NCI-H526 treated with DMSO at 0.1 percent for 48 hours (cell line): Measurements from ENCODE around the gene PCDHGB6.
"Not testable (repeated sequence)": the region's sequence is repeated elsewhere in the genome, so short reads cannot be mapped to it uniquely, and the experiment has no call there.

ENCODE experiments used
- DNase-seq: peaks from one replicate; lab custom pipeline; 2025; lab: John Stamatoyannopoulos, UW

PCDHGB6 gene

GRCh38 chr5:141407790-141408505, at the start of gene PCDHGB6:
Gene PCDHGB6, plus strand, starts transcription at chr5:141408021. Its CDS starts 182 bp downstream, at chr5:141408203.
- not testable (repeated sequence) for DNase-seq

GRCh38 chr5:141359790-141360426, 47.9 kb upstream of the PCDHGB6 start, which contains the start of gene PCDHGB2:
Gene PCDHGB2, plus strand, starts transcription at chr5:141359994. Its CDS starts 142 bp downstream, at chr5:141360136.
- DNase-seq, result no peak

DNA sequence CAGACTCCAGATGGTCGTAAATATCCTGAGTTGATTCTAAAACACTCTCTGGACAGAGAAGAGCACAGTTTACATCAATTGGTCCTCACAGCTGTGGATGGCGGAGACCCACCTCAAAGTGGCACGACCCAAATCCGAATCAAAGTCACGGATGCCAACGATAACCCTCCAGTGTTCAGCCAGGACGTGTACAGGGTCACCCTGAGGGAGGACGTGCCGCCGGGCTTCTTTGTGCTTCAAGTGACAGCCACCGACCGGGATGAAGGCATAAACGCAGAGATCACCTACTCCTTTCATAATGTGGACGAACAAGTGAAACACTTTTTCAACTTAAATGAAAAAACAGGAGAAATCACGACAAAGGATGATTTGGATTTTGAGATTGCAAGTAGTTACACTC, 47.1 kb upstream of the PCDHGB6 start:
- no peak for DNase-seq

- no peak for DNase-seq
Measured at GRCh38 chr5:141362719-141363118, 45.1 kb upstream of the PCDHGB6 start.

DNA sequence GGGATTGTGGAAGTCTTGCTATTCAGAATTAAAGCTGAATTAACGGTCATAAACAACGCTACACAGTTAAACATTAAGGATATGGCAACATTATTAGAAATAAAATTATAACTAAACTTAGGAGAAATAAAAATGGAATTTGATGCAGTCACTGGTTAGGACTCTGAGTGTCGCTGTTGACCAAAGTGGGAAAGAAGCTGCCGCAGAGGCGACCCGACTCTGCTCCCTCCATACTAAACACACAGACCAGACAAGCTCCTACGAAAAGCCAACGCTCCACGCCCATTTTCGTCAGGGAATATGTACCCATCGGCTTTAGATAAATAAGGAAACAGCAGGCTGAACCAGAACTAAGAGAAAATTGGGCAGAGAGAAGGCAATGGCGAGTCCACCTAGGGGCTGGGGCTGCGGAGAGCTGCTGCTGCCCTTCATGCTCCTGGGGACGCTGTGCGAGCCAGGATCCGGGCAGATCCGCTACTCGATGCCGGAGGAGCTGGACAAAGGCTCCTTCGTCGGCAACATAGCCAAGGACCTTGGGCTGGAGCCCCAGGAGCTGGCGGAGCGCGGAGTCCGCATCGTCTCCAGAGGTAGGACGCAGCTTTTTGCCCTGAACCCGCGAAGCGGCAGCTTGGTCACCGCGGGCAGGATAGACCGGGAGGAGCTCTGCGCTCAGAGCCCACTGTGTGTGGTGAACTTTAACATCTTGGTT, 43.7 kb upstream of the PCDHGB6 start, which contains the start of gene PCDHGA5:
PCDHGA5 (plus strand) TSS at position 211 of the 709 bp plus-strand sequence; CDS start at position 380, 169 bp downstream.
- no peak for DNase-seq

DNA sequence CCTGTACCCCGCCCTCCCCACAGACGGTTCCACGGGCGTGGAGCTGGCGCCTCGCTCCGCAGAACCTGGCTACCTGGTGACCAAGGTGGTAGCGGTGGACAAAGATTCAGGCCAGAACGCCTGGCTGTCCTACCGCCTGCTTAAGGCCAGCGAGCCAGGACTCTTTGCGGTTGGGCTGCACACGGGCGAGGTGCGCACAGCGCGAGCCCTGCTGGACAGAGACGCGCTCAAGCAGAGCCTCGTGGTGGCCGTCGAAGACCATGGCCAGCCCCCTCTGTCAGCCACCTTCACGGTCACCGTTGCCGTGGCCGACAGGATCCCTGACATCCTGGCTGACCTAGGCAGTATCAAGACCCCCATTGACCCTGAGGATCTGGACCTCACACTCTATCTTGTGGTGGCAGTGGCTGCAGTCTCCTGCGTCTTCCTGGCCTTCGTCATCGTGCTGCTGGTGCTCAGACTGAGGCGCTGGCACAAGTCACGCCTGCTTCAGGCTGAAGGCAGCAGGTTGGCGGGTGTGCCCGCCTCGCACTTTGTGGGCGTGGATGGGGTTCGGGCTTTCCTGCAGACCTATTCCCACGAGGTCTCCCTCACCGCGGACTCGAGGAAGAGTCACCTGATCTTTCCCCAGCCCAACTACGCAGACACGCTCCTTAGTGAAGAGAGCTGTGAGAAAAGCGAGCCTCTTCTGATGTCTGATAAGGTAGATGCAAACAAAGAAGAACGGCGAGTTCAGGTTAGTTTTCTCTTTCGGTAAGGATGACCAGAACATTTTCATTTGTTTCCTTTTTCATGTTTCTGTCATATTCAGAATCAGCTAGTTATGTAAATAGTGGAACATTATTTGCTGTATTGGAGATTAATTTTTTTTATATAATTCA, 41.6 kb upstream of the PCDHGB6 start:
- DNase-seq, result no peak

- DNase-seq, result no peak
Measured at GRCh38 chr5:141369994-141370848, 37.6 kb upstream of the PCDHGB6 start, which contains the start of gene PCDHGB3. Gene PCDHGB3, plus strand, starts transcription at chr5:141370242. Its CDS starts 153 bp downstream, at chr5:141370395.

- no peak for DNase-seq
Measured at GRCh38 chr5:141371572-141372475, 36.0 kb upstream of the PCDHGB6 start.

GRCh38 chr5:141373673-141374317, 34.0 kb upstream of the PCDHGB6 start, which contains the start of gene PCDHGA6:
Gene PCDHGA6, plus strand, starts transcription at chr5:141373891. Its CDS starts 193 bp downstream, at chr5:141374084.
- DNase-seq, result no peak

DNA sequence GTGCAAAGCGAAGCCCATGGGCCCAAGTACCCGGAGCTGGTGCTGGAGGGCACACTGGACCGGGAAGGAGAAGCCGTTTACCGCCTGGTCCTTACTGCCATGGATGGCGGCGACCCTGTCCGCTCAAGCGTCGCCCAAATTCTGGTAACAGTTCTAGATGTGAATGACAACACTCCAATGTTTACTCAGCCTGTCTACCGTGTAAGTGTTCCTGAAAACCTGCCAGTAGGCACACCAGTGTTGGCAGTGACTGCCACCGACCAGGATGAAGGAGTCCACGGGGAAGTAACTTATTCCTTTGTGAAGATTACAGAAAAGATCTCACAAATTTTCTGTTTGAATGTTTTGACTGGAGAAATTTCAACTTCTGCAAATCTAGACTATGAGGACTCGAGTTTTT, 33.2 kb upstream of the PCDHGB6 start:
- DNase-seq, result no peak

DNA sequence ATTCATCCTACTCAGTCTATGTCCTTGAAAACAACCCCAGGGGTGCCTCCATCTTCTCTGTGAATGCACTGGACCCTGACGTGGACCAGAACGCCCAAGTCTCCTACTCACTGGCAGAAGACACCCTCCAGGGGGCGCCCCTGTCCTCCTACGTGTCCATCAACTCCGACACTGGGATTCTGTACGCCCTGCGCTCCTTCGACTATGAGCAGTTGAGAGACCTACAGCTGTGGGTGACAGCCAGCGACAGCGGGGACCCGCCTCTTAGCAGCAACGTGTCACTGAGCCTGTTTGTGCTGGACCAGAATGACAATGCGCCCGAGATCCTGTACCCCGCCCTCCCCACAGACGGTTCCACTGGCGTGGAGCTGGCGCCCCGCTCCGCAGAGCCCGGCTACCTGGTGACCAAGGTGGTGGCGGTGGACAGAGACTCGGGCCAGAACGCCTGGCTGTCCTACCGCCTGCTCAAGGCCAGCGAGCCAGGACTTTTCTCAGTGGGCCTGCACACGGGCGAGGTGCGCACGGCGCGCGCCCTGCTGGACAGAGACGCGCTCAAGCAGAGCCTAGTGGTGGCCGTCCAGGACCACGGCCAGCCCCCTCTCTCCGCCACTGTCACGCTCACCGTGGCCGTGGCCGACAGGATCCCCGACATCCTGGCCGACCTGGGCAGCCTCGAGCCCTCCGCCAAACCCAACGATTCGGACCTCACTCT, 32.2 kb upstream of the PCDHGB6 start:
- not testable (repeated sequence) for DNase-seq

DNA sequence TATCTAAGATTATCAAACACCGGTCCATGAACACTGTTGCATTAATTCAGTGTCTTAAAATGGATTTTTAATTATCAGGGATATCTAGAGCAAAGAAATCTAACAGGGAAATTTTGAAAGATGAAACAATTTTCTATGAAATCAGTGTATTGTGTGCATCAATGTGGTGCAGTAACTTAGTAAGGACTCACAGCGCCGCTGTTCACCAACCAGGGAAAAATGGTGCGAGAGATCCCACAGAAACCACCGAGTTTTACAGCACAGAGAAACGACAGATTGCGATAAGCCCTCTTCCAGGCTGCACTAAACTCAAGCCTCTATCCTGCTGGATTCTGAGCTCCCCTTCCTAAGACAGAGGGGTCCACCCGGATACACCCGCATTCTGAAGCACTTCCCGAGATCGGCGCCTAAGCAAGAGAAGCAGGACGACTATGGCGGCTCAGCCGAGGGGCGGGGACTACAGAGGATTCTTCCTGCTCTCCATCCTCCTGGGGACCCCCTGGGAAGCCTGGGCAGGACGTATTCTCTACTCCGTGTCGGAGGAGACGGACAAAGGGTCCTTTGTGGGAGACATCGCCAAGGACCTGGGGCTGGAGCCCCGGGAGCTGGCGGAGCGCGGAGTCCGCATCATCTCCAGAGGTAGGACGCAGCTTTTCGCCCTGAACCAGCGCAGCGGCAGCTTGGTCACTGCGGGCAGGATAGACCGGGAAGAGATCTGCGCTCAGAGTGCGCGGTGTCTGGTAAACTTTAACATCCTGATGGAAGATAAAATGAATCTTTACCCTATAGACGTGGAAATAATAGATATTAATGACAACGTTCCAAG, 25.1 kb upstream of the PCDHGB6 start, which contains the start of gene PCDHGA7:
PCDHGA7 (plus strand) TSS at position 274 of the 826 bp plus-strand sequence; CDS start at position 432, 158 bp downstream.
- no peak for DNase-seq

DNA sequence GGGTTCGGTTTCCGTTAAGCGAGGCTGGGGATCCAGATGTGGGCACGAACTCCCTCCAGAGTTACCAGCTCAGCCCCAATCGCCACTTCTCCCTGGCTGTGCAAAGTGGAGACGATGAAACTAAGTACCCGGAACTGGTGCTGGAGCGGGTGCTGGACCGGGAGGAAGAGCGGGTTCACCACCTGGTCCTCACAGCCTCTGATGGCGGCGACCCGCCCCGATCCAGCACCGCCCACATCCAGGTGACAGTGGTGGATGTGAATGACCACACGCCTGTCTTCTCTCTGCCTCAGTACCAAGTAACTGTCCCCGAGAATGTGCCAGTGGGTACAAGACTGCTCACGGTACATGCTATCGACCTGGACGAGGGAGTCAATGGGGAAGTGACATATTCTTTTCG, 24.5 kb upstream of the PCDHGB6 start:
- DNase-seq, result no peak

DNA sequence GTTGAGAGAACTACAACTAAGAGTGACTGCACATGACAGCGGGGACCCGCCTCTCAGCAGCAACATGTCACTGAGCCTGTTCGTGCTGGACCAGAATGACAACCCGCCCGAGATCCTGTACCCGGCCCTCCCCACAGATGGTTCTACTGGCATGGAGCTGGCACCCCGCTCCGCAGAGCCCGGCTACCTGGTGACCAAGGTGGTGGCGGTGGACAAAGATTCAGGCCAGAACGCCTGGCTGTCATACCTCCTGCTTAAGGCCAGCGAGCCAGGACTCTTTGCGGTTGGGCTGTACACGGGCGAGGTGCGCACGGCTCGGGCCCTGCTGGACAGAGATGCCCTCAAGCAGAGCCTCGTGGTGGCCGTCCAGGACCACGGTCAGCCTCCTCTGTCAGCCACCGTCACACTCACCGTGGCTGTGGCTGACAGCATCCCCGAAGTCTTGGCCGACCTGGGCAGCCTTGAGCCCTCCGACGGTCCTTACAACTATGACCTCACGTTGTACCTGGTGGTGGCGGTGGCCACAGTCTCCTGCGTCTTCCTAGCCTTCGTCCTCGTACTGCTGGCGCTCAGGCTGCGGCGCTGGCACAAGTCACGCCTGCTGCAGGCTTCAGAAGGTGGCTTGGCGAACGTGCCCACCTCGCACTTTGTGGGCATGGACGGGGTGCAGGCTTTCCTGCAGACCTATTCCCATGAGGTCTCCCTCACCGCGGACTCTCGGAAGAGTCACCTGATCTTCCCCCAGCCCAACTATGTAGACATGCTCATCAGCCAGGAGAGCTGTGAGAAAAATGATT, 23.2 kb upstream of the PCDHGB6 start:
- no peak for DNase-seq

- DNase-seq, result not testable (repeated sequence)
Measured at GRCh38 chr5:141387557-141388311, 20.1 kb upstream of the PCDHGB6 start, which contains the start of gene PCDHGB4. Gene PCDHGB4, plus strand, starts transcription at chr5:141387698. Its CDS starts 187 bp downstream, at chr5:141387885.
